ENCODE results near the gene THBS4.

- TF ChIP-seq WT1 (tag by site-specific recombination; IDR thresholded peaks at IDR 0.05) (no peak), ZNF24 (tag by site-specific recombination; IDR thresholded peaks at IDR 0.05) (no peak), ZNF37A (tag by site-specific recombination; IDR thresholded peaks at IDR 0.05) (no peak), ATF2 (tag by site-specific recombination; IDR thresholded peaks at IDR 0.05; ENCODE audit: low read depth) (no peak), ZBTB7A (tag by site-specific recombination; IDR thresholded peaks at IDR 0.05; ENCODE audit: low read depth) (no peak)
- TF ChIP-seq, protein P1, sequence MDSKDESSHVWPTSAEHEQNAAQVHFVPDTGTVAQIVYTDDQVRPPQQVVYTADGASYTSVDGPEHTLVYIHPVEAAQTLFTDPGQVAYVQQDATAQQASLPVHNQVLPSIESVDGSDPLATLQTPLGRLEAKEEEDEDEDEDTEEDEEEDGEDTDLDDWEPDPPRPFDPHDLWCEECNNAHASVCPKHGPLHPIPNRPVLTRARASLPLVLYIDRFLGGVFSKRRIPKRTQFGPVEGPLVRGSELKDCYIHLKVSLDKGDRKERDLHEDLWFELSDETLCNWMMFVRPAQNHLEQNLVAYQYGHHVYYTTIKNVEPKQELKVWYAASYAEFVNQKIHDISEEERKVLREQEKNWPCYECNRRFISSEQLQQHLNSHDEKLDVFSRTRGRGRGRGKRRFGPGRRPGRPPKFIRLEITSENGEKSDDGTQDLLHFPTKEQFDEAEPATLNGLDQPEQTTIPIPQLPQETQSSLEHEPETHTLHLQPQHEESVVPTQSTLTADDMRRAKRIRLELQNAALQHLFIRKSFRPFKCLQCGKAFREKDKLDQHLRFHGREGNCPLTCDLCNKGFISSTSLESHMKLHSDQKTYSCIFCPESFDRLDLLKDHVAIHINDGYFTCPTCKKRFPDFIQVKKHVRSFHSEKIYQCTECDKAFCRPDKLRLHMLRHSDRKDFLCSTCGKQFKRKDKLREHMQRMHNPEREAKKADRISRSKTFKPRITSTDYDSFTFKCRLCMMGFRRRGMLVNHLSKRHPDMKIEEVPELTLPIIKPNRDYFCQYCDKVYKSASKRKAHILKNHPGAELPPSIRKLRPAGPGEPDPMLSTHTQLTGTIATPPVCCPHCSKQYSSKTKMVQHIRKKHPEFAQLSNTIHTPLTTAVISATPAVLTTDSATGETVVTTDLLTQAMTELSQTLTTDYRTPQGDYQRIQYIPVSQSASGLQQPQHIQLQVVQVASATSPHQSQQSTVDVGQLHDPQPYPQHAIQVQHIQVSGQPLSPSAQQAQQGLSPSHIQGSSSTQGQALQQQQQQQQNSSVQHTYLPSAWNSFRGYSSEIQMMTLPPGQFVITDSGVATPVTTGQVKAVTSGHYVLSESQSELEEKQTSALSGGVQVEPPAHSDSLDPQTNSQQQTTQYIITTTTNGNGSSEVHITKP (tag by site-specific recombination; IDR thresholded peaks at IDR 0.05): no peak
- TF ChIP-seq, protein P2, sequence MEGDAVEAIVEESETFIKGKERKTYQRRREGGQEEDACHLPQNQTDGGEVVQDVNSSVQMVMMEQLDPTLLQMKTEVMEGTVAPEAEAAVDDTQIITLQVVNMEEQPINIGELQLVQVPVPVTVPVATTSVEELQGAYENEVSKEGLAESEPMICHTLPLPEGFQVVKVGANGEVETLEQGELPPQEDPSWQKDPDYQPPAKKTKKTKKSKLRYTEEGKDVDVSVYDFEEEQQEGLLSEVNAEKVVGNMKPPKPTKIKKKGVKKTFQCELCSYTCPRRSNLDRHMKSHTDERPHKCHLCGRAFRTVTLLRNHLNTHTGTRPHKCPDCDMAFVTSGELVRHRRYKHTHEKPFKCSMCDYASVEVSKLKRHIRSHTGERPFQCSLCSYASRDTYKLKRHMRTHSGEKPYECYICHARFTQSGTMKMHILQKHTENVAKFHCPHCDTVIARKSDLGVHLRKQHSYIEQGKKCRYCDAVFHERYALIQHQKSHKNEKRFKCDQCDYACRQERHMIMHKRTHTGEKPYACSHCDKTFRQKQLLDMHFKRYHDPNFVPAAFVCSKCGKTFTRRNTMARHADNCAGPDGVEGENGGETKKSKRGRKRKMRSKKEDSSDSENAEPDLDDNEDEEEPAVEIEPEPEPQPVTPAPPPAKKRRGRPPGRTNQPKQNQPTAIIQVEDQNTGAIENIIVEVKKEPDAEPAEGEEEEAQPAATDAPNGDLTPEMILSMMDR (tag by site-specific recombination; IDR thresholded peaks at IDR 0.05): no peak
These were observed 29.0 kb downstream of the THBS4 start for GRCh38 chr5:80064124-80064523.

Data from HEK293 (cell line).